NCI-H128 (cell line): ENCODE data around the gene PCDHB12.
"Not testable (repeated sequence)": the region's sequence is repeated elsewhere in the genome, so short reads cannot be mapped to it uniquely, and the experiment has no call there.

ENCODE experiments used
- DNase-seq: peaks from one replicate; lab custom pipeline; 2025; ENCODE audit not compliant: unreplicated experiment; lab: John Stamatoyannopoulos, UW

PCDHB12 gene

GRCh38 chr5:141208478-141208877 is at the start of gene PCDHB12:
Gene PCDHB12, plus strand, starts transcription at chr5:141208719. Its CDS starts 189 bp downstream, at chr5:141208908.
- DNase-seq = no peak

DNA sequence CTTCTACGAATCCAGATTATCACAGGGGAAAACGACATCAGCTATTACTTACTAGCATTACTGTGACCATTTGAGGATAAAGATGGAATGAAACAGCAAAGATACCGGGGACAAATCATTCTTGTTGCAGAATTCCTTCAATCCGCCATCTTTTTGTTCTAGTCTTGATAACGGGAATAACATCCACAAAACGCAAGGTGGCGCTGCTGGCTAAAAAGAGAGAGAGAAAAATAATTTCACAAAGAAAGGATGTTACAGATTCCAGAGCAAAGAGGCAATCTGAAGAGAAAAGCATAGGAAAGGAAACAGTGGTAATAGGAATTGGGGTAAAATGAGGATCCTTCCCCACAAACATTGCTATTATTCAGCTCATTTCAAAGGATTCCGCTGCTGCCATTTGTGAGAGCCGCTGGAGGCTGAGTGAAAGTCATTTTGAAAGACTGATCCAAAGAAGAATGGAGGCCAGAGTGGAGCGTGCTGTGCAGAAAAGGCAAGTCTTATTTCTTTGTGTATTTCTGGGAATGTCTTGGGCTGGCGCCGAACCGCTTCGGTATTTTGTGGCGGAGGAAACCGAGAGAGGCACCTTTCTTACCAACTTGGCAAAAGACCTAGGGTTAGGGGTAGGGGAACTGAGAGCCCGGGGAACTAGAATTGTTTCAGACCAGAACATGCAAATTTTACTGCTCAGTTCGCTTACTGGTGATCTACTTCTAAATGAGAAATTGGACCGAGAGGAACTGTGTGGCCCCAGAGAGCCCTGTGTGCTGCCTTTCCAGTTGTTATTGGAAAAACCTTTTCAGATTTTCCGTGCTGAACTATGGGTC is 35.9 kb upstream of the PCDHB12 start, which contains the start of gene PCDHB7:
Gene PCDHB7, plus strand, starts transcription at position 264 of the 824 bp plus-strand sequence. Its CDS starts 192 bp downstream, at position 456.
- DNase-seq = no peak

- not testable (repeated sequence) for DNase-seq
Observed at GRCh38 chr5:141174291-141175104, 34.0 kb upstream of the PCDHB12 start.

DNA sequence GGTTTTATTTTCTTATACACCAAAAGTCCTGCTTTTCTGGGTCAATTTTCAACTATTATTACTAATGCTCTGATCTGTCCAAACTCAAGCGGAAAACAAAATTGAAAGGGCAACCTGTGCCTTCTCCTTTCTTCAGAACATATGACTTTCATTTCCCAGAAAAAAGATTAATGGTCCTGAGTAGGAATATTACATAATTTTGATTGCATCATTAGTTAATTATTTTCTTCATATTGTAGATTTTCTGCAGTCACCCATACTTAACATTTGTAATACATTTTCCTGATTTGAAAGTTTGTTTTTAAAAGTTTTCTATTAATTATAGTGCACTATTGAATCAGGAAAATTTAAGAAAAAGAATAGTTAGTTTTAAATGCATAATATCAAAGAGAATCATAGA is 32.6 kb upstream of the PCDHB12 start:
- no peak for DNase-seq

DNA sequence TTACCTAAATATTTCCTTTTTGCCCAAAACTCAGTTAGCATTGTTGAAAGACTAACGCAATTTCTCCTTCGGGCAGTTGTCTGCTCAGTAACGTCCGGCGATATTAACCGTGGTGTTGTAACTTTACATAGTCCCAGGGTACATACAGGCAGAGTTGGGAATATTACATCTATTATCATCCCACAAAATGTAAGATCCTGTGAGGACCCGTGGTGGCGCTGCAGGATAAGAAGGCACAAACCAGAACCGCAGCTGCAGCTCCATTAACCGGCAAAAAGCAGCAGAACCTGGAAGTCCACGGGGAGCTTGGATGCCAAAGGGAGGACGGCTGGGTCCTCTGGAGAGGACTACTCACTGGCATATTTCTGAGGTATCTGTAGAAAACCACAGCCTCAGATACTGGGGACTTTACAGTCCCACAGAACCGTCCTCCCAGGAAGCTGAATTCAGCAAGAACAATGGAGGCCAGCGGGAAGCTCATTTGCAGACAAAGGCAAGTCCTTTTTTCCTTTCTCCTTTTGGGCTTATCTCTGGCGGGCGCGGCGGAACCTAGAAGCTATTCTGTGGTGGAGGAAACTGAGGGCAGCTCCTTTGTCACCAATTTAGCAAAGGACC is 30.8 kb upstream of the PCDHB12 start, which contains the start of gene PCDHB8:
Gene PCDHB8, plus strand, starts transcription at position 214 of the 615 bp plus-strand sequence. Its CDS starts 245 bp downstream, at position 459.
- DNase-seq = not testable (repeated sequence)

- not testable (repeated sequence) for DNase-seq
Observed at GRCh38 chr5:141179371-141179770, 29.1 kb upstream of the PCDHB12 start.

- DNase-seq = not testable (repeated sequence)
Observed at GRCh38 chr5:141179876-141180275, 28.6 kb upstream of the PCDHB12 start.

DNA sequence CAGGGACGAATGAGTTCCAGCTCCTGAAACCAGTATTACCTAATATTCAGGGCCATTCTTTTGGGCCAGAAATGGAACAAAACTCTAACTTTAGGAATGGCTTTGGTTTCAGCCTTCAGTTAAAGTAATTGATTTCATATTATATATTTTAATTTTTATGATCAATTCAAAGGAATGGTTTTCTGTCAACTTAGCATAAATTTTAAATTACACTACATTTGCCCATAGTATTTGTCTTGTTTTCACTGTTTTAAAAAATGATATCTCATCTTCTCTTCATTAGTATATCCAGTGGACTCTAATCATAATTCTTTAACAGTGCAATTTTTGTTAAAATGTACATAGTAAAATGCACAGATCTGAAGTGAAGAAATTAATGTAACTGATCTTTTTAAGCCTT is 28.2 kb upstream of the PCDHB12 start:
- DNase-seq = no peak

GRCh38 chr5:141182248-141182647 is 26.3 kb upstream of the PCDHB12 start, which contains the start of gene PCDHB16:
Gene PCDHB16, plus strand, starts transcription at chr5:141182387. Its CDS starts 173 bp downstream, at chr5:141182560.
- no peak for DNase-seq

GRCh38 chr5:141184117-141184855 is 24.2 kb upstream of the PCDHB12 start:
- not testable (repeated sequence) for DNase-seq

GRCh38 chr5:141186897-141187512 is 21.5 kb upstream of the PCDHB12 start, which contains the start of gene PCDHB9:
Gene PCDHB9, plus strand, starts transcription at chr5:141187161. Its CDS starts 158 bp downstream, at chr5:141187319.
- DNase-seq = no peak

DNA sequence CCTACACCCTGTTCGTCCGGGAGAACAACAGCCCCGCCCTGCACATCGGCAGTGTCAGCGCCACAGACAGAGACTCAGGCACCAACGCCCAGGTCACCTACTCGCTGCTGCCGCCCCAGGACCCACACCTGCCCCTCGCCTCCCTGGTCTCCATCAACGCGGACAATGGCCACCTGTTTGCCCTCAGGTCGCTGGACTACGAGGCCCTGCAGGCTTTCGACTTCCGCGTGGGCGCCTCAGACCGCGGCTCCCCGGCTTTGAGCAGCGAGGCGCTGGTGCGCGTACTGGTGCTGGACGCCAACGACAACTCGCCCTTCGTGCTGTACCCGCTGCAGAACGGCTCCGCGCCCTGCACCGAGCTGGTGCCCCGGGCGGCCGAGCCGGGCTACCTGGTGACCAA is 19.8 kb upstream of the PCDHB12 start:
- DNase-seq = not testable (repeated sequence)

- not testable (repeated sequence) for DNase-seq
Observed at GRCh38 chr5:141189131-141189530, 19.4 kb upstream of the PCDHB12 start.

DNA sequence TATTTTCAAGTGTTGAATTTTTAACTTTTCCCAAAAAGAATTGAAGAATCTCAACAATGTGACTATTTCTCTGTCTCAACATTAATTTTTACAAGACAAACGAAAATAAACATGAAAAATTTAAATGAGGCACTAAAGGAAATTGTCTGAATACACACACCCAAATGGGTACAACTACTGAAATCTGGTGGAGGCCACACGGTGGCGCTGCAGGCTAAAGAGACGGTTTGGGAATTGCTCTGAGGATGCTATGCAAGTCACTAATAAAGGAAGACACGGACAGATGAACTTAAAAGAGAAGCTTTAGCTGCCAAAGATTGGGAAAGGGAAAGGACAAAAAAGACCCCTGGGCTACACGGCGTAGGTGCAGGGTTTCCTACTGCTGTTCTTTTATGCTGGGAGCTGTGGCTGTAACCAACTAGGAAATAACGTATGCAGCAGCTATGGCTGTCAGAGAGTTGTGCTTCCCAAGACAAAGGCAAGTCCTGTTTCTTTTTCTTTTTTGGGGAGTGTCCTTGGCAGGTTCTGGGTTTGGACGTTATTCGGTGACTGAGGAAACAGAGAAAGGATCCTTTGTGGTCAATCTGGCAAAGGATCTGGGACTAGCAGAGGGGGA is 16.3 kb upstream of the PCDHB12 start, which contains the start of gene PCDHB10:
Gene PCDHB10, plus strand, starts transcription at position 244 of the 616 bp plus-strand sequence. Its CDS starts 200 bp downstream, at position 444.
- DNase-seq = no peak

- not testable (repeated sequence) for DNase-seq
Observed at GRCh38 chr5:141194332-141194731, 14.2 kb upstream of the PCDHB12 start.

DNA sequence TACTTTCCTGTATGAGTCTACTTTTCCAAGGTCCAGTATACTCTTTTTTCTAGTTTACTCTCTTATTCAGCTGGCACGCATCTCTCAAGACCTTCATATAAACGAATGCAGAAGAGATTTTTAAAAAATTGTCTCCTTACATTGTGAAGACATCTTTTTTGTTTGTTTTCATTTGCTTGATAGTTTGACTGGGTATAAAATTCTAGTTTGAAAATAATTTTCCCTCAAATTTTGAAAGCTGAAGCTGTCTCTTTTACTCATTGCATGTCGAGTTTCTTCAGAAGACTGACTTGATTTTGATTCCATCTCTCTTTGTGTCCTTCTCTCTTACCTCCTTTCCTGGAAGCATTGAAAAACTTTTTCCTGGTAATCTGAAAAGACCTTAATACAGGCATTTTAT is 12.2 kb upstream of the PCDHB12 start:
- DNase-seq = no peak

DNA sequence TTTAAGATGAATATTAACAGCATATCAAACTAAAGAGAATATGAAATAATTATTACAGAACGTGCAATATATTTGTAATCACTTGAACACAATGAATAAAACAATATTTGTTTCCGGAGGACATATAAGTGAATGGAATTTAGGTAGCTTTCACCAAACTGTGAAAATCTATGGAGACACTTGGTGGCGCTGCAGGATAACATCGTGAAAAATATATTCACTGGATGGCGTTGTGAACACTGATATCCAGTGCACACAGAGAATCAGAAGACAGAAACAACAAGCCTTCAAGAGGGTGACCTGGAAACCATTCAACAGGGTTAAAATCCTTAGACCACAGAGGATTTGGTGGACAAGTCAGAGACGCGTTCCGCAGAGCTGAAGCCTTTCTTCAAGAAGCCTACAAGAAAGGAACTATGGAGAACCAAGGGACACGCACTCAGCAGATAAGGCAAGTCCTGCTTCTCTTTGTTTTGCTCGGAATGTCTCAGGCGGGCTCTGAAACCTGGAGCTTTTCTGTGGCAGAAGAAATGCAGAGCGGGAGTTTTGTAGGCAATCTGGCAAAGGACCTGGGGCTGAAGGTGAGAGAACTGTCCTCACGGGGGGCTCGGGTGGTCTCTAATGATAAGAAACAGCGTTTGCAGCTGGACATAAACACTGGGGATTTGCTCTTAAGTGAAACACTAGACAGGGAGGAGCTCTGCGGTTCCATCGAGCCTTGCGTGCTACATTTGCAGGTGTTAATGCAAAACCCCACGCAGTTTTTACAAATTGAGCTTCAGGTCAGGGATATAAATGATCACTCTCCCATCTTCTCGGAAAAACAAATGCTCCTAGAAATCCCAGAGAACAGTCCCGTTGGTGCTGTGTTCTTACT is 8.9 kb upstream of the PCDHB12 start, which contains the start of gene PCDHB11:
Gene PCDHB11, plus strand, starts transcription at position 269 of the 877 bp plus-strand sequence. Its CDS starts 148 bp downstream, at position 417.
- DNase-seq = no peak

DNA sequence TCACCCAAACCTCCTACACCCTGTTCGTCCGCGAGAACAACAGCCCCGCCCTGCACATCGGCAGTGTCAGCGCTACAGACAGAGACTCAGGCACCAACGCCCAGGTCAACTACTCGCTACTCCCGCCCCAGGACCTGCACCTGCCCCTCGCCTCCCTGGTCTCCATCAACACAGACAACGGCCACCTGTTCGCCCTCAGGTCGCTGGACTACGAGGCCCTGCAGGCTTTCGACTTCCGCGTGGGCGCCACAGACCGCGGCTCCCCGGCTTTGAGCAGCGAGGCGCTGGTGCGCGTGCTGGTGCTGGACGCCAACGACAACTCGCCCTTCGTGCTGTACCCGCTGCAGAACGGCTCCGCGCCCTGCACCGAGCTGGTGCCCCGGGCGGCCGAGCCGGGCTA is 7.4 kb upstream of the PCDHB12 start:
- DNase-seq = not testable (repeated sequence)
